ENCODE data around the gene ENOX1. TPM values are rescaled to one million over a fixed set of nuclear protein-coding genes. Genes with fewer than 3 reads are reported as not detected.

Gene ENOX1
- total RNA-seq, 1 experiment from 2014 or later = 0.26 TPM

GRCh38 chr13:43445668-43446067 lies 341.1 kb downstream of the ENOX1 start (continued):
- no peak for TF ChIP-seq FOXK1 (CRISPR knock-in tag; IDR thresholded peaks at IDR 0.05)

GRCh38 chr13:43444081-43444480 lies 342.7 kb downstream of the ENOX1 start:
- DNase-seq (ENCODE audit: low spot score) (no peak), ATAC-seq (no peak)
- no peak for TF ChIP-seq ZNF396 (CRISPR knock-in tag; IDR thresholded peaks at IDR 0.05; ENCODE audit: borderline replicate concordance)
- no peak for TF ChIP-seq NR1H2 (CRISPR knock-in tag; IDR thresholded peaks at IDR 0.05)
- TF ChIP-seq HMGA2 (CRISPR knock-in tag; IDR thresholded peaks at IDR 0.05) = no peak
- no peak for TF ChIP-seq MXD4 (CRISPR knock-in tag; IDR thresholded peaks at IDR 0.05; ENCODE audit: borderline replicate concordance)
- no peak for TF ChIP-seq ERG (CRISPR knock-in tag; IDR thresholded peaks at IDR 0.05)
- TF ChIP-seq CBFB (CRISPR knock-in tag; IDR thresholded peaks at IDR 0.05; ENCODE audit: low read depth) = no peak
- no peak for TF ChIP-seq GRHL2 (CRISPR knock-in tag; IDR thresholded peaks at IDR 0.05; ENCODE audit: insufficient replicate concordance, severe bottlenecking)
- TF ChIP-seq ESRRA (CRISPR knock-in tag; IDR thresholded peaks at IDR 0.05; ENCODE audit: borderline replicate concordance) = no peak
- TF ChIP-seq CREM (CRISPR knock-in tag; IDR thresholded peaks at IDR 0.05) = no peak
- TF ChIP-seq AFF4 (CRISPR knock-in tag; IDR thresholded peaks at IDR 0.05; ENCODE audit: borderline replicate concordance) = no peak
- no peak for TF ChIP-seq ATF6 (CRISPR knock-in tag; IDR thresholded peaks at IDR 0.05)
- TF ChIP-seq ATF1 (CRISPR knock-in tag; IDR thresholded peaks at IDR 0.05) = no peak
- TF ChIP-seq EMX1 (CRISPR knock-in tag; IDR thresholded peaks at IDR 0.05) = no peak
- no peak for TF ChIP-seq ZBTB21 (CRISPR knock-in tag; IDR thresholded peaks at IDR 0.05; ENCODE audit: borderline replicate concordance)
- no peak for TF ChIP-seq USF1 (CRISPR knock-in tag; IDR thresholded peaks at IDR 0.05)
- TF ChIP-seq RORB (CRISPR knock-in tag; IDR thresholded peaks at IDR 0.05) = no peak
- no peak for TF ChIP-seq JAZF1 (CRISPR knock-in tag; IDR thresholded peaks at IDR 0.05)
- TF ChIP-seq MLX (CRISPR knock-in tag; IDR thresholded peaks at IDR 0.05) = no peak
- no peak for TF ChIP-seq ZNF219 (CRISPR knock-in tag; IDR thresholded peaks at IDR 0.05; ENCODE audit: borderline replicate concordance)
- ChIA-PET CTCF (interaction anchor here (1.4 kb wide), 1 partner anchor 361 kb away, joined by 3 read pairs; no protein-coding TSS in a partner anchor), POLR2A (no interaction called here)
- H3K36me3 Mint-ChIP-seq = no peaks in the 10 kb centered on the region
- H3K27ac Mint-ChIP-seq = no peak overlapping the region; the same call in 1 of the 2 replicates
- no peaks in the 10 kb centered on the region for H3K27me3 Mint-ChIP-seq (ENCODE audit: low read depth)
- H3K4me1 Mint-ChIP-seq = peaks cover 17% of the 10 kb centered on the region
- no peaks in the 10 kb centered on the region for H3K9me3 Mint-ChIP-seq
- H3K4me3 Mint-ChIP-seq = no peak overlapping the region
